Panc1 (cell line): ENCODE results near the gene ADAMTS9. TPM values are rescaled to one million over a fixed set of nuclear protein-coding genes. Genes with fewer than 3 reads are reported as not detected.

Experiments used
- ATAC-seq: fragments of 200-7000 bp; cut with Tn5 transposase; 2 replicates; pipeline ENCODE4 v1.9.1; 2020; ENCODE audit warnings: mild to moderate bottlenecking, moderate library complexity
- BruUV-seq: library from RNA; stranded (reverse); fragments of 400-500 nt; replicated peaks from 2 replicates; lab custom pipeline; 2021; lab: Mats Ljungman, UMichigan
- CTCF ChIA-PET: fragments of 300-600 bp; sonication (Branson Sonifier 250); formaldehyde crosslinking; loops from one replicate; lab custom pipeline; 2022; ENCODE audit warnings: antibody characterized with exemption; lab: Charles Lee
- POLR2A ChIA-PET: fragments of 300-600 bp; sonication (Branson Sonifier 250); formaldehyde crosslinking; loops from one replicate; lab custom pipeline; 2022; ENCODE audit warnings: antibody characterized with exemption; lab: Charles Lee
- DNase-seq: peaks from one replicate; pipeline ENCODE4 v3.0.0-alpha.2; 2010; ENCODE audit warnings: low read depth, low spot score
- H3K27ac ChIP-seq: 2 replicates; pipeline ENCODE4 v1.5.1; 2011; ENCODE audit warnings: mild to moderate bottlenecking, low read length, inconsistent platforms
- H3K27me3 ChIP-seq: fragments of 200-500 bp; sonication (Bioruptor generic); 2 replicates; pipeline ENCODE4 v1.6.0; 2014; ENCODE audit warnings: low read length, inconsistent platforms; ENCODE audit not compliant: control insufficient read depth, insufficient read depth
- H3K36me3 ChIP-seq: fragments of 200-500 bp; sonication (Bioruptor generic); 2 replicates; pipeline ENCODE4 v1.5.1; 2014; ENCODE audit warnings: inconsistent platforms, mild to moderate bottlenecking, low read length, moderate library complexity; ENCODE audit not compliant: control insufficient read depth, insufficient read depth
- H3K4me1 ChIP-seq: 2 replicates; pipeline ENCODE4 v1.5.1; 2011; ENCODE audit warnings: inconsistent platforms, mild to moderate bottlenecking, low read length, moderate library complexity; ENCODE audit not compliant: control insufficient read depth, insufficient read depth
- H3K4me3 ChIP-seq, 2 experiments: 2 replicates each; pipeline ENCODE4 v1.5.1; 2011 to 2012; ENCODE audit warnings: low read depth in 2 of 2, low read length in 2 of 2, mild to moderate bottlenecking in 2 of 2, inconsistent platforms in 1 of 2, moderate library complexity in 1 of 2
- H3K9me3 ChIP-seq: fragments of 200-500 bp; sonication (Bioruptor generic); 2 replicates; pipeline ENCODE4 v1.5.1; 2014; ENCODE audit warnings: low read depth, mild to moderate bottlenecking, inconsistent platforms, low read length, moderate library complexity; ENCODE audit not compliant: control insufficient read depth, insufficient read depth
- CTCF ChIP-seq: fragments of 450-650 bp; IDR thresholded peaks from 2 replicates; pipeline ENCODE4 v1.5.1; 2017; ENCODE audit warnings: mild to moderate bottlenecking
- POLR2AphosphoS5 ChIP-seq: IDR thresholded peaks from 2 replicates; pipeline ENCODE4 v1.6.1; 2012; ENCODE audit warnings: mild to moderate bottlenecking, low read depth, low read length, moderate library complexity
- REST ChIP-seq, 2 experiments: IDR thresholded peaks; 2 replicates each; pipeline ENCODE4 v1.6.1; 2011 to 2012; ENCODE audit warnings: low read depth in 2 of 2, control low read depth in 1 of 2, low read length in 1 of 2, mild to moderate bottlenecking in 1 of 2, moderate library complexity in 1 of 2; ENCODE audit not compliant: insufficient read depth in 1 of 2
- SIN3A ChIP-seq: IDR thresholded peaks from 2 replicates; pipeline ENCODE4 v1.6.1; 2012; ENCODE audit warnings: low read depth, mild to moderate bottlenecking, low read length, moderate library complexity, borderline replicate concordance; ENCODE audit not compliant: insufficient read depth
- TCF7L2 ChIP-seq: IDR thresholded peaks from 2 replicates; pipeline ENCODE4 v1.6.1; 2011; ENCODE audit warnings: mild to moderate bottlenecking, low read depth, low read length, inconsistent platforms
- in situ Hi-C: cut with HindIII; loops from 2 replicates; pipeline ENCODE4 v1.10.0; 2016; ENCODE audit warnings: low sequenced_read_pairs, low pct_unique_long_range_greater_than_20kb
- intact Hi-C: fragments of 100-400 bp; cut with micrococcal nuclease; formaldehyde crosslinking; loops from one replicate; pipeline ENCODE4 v1.10.0; 2022; ENCODE audit not compliant: unreplicated experiment
- total RNA-seq: library from RNA; stranded (reverse); gene quantifications from one replicate; pipeline ENCODE4 v1.2.1, GENCODE V29; 2021; ENCODE audit not compliant: unreplicated experiment

Gene ADAMTS9
- total RNA-seq, 1 experiment from 2014 or later, result 0.05 TPM

GRCh38 chr3:64616953-64617352 lies 70.8 kb downstream of the ADAMTS9 start:
- Histone ChIP-seq H3K36me3 (no peaks in the 10 kb centered on the region), H3K27ac (no peak overlapping the region), H3K9me3 (no peaks in the 10 kb centered on the region), H3K4me3 (no peak overlapping the region), H3K27me3 (no peaks in the 10 kb centered on the region), H3K4me1 (no peaks in the 10 kb centered on the region)
- ATAC-seq (no peak), DNase-seq (no peak)
- TF ChIP-seq SIN3A (no peak), CTCF (no peak), TCF7L2 (no peak), POLR2AphosphoS5 (no peak), REST (IDR thresholded peaks at IDR 0.05; ENCODE audit: insufficient read depth in 1 of 2, low read depth in 2 of 2, low read length in 1 of 2) (no peak)
- no TSS peak for BruUV-seq
- intact Hi-C loops (no loop called here), in situ Hi-C loops (no loop called here)
- ChIA-PET CTCF (no interaction called here), POLR2A (no interaction called here)

- intact Hi-C loops, result no loop called here
- TF ChIP-seq CTCF (no peak), POLR2AphosphoS5 (no peak), REST (IDR thresholded peaks at IDR 0.05; ENCODE audit: insufficient read depth in 1 of 2, low read depth in 2 of 2, low read length in 1 of 2) (no peak), SIN3A (no peak), TCF7L2 (no peak)
- H3K4me3 ChIP-seq, result no peak overlapping the region
- ChIA-PET CTCF (no interaction called here), POLR2A (no interaction called here)
- no peaks in the 10 kb centered on the region for H3K9me3 ChIP-seq
- in situ Hi-C loops, result no loop called here
- no peaks in the 10 kb centered on the region for H3K4me1 ChIP-seq
- no TSS peak for BruUV-seq
- no peaks in the 10 kb centered on the region for H3K27me3 ChIP-seq
- DNase-seq (no peak), ATAC-seq (no peak)
- no peaks in the 10 kb centered on the region for H3K36me3 ChIP-seq
- H3K27ac ChIP-seq, result no peak overlapping the region
These were observed 74.8 kb downstream of the ADAMTS9 start for GRCh38 chr3:64612916-64613526.
